Rectal smooth muscle tissue (tissue), 1 donor: ENCODE measurements around the gene CHRNA9.

Source experiments
- H3K27ac ChIP-seq: one replicate; pipeline ENCODE4 v1.7.0; 2013; ENCODE audit warnings: low read depth, low read length, inconsistent platforms
- H3K27me3 ChIP-seq: one replicate; pipeline ENCODE4 v1.7.0; 2013; ENCODE audit warnings: low read length; ENCODE audit not compliant: control insufficient read depth, insufficient read depth
- H3K36me3 ChIP-seq: one replicate; pipeline ENCODE4 v1.7.0; 2013; ENCODE audit warnings: low read length; ENCODE audit not compliant: control insufficient read depth, insufficient read depth
- H3K4me1 ChIP-seq: one replicate; pipeline ENCODE4 v1.7.0; 2013; ENCODE audit warnings: low read length; ENCODE audit not compliant: control insufficient read depth, insufficient read depth
- H3K4me3 ChIP-seq: one replicate; pipeline ENCODE4 v1.7.0; 2013; ENCODE audit warnings: low read length
- H3K9ac ChIP-seq: one replicate; pipeline ENCODE4 v1.7.0; 2013; ENCODE audit warnings: low read length

The CHRNA9 gene

GRCh38 chr4:40300371-40301162, 34.6 kb upstream of the CHRNA9 start:
- H3K4me3 ChIP-seq: no peak overlapping the region
- H3K4me1 ChIP-seq: no peaks in the 10 kb centered on the region
- H3K27me3 ChIP-seq: no peaks in the 10 kb centered on the region
- H3K27ac ChIP-seq: no peak overlapping the region
- no peaks in the 10 kb centered on the region for H3K36me3 ChIP-seq
- H3K9ac ChIP-seq: no peak overlapping the region

- no peak overlapping the region for H3K9ac ChIP-seq
- H3K4me3 ChIP-seq: no peak overlapping the region
- H3K36me3 ChIP-seq: no peaks in the 10 kb centered on the region
- H3K4me1 ChIP-seq: no peaks in the 10 kb centered on the region
- no peak overlapping the region for H3K27ac ChIP-seq
- no peaks in the 10 kb centered on the region for H3K27me3 ChIP-seq
Measured at GRCh38 chr4:40301603-40302002, 33.5 kb upstream of the CHRNA9 start.

GRCh38 chr4:40303751-40304150, 31.4 kb upstream of the CHRNA9 start:
- H3K4me3 ChIP-seq: no peak overlapping the region
- H3K4me1 ChIP-seq: no peaks in the 10 kb centered on the region
- H3K36me3 ChIP-seq: no peaks in the 10 kb centered on the region
- H3K27me3 ChIP-seq: no peaks in the 10 kb centered on the region
- H3K27ac ChIP-seq: no peak overlapping the region
- no peak overlapping the region for H3K9ac ChIP-seq

GRCh38 chr4:40305328-40306170, 29.6 kb upstream of the CHRNA9 start:
- H3K27ac ChIP-seq: no peak overlapping the region
- H3K9ac ChIP-seq: no peak overlapping the region
- H3K4me3 ChIP-seq: no peak overlapping the region
- no peaks in the 10 kb centered on the region for H3K27me3 ChIP-seq
- no peaks in the 10 kb centered on the region for H3K36me3 ChIP-seq
- no peaks in the 10 kb centered on the region for H3K4me1 ChIP-seq

GRCh38 chr4:40306226-40306625, 28.9 kb upstream of the CHRNA9 start:
- H3K4me3 ChIP-seq: no peak overlapping the region
- H3K27me3 ChIP-seq: no peaks in the 10 kb centered on the region
- no peak overlapping the region for H3K9ac ChIP-seq
- H3K36me3 ChIP-seq: no peaks in the 10 kb centered on the region
- H3K4me1 ChIP-seq: no peaks in the 10 kb centered on the region
- no peak overlapping the region for H3K27ac ChIP-seq

GRCh38 chr4:40306976-40307375, 28.2 kb upstream of the CHRNA9 start:
- Histone ChIP-seq H3K36me3 (no peaks in the 10 kb centered on the region), H3K27me3 (no peaks in the 10 kb centered on the region), H3K4me3 (no peak overlapping the region), H3K27ac (no peak overlapping the region), H3K4me1 (no peaks in the 10 kb centered on the region), H3K9ac (no peak overlapping the region)

- Histone ChIP-seq H3K36me3 (no peaks in the 10 kb centered on the region), H3K27ac (no peak overlapping the region), H3K27me3 (no peaks in the 10 kb centered on the region), H3K4me3 (no peak overlapping the region), H3K9ac (no peak overlapping the region), H3K4me1 (no peaks in the 10 kb centered on the region)
Measured at GRCh38 chr4:40307627-40308497, 27.3 kb upstream of the CHRNA9 start.

GRCh38 chr4:40308528-40309122, 26.5 kb upstream of the CHRNA9 start:
- Histone ChIP-seq H3K4me1 (no peaks in the 10 kb centered on the region), H3K27ac (no peak overlapping the region), H3K27me3 (no peaks in the 10 kb centered on the region), H3K9ac (no peak overlapping the region), H3K4me3 (no peak overlapping the region), H3K36me3 (no peaks in the 10 kb centered on the region)

- no peak overlapping the region for H3K4me3 ChIP-seq
- no peaks in the 10 kb centered on the region for H3K36me3 ChIP-seq
- no peaks in the 10 kb centered on the region for H3K27me3 ChIP-seq
- no peak overlapping the region for H3K27ac ChIP-seq
- no peak overlapping the region for H3K9ac ChIP-seq
- H3K4me1 ChIP-seq: no peaks in the 10 kb centered on the region
Measured at GRCh38 chr4:40309250-40309774, 25.8 kb upstream of the CHRNA9 start.

- no peaks in the 10 kb centered on the region for H3K4me1 ChIP-seq
Measured at GRCh38 chr4:40310225-40310624, 24.9 kb upstream of the CHRNA9 start.

GRCh38 chr4:40311811-40312346, 23.3 kb upstream of the CHRNA9 start:
- Histone ChIP-seq H3K4me1 (peaks cover 4% of the 10 kb centered on the region), H3K4me3 (no peak overlapping the region), H3K27ac (no peak overlapping the region), H3K36me3 (no peaks in the 10 kb centered on the region), H3K9ac (no peak overlapping the region), H3K27me3 (no peaks in the 10 kb centered on the region)

More at GRCh38 chr4:40310225-40310624, 24.9 kb upstream of the CHRNA9 start:
- H3K9ac ChIP-seq: no peak overlapping the region
- H3K36me3 ChIP-seq: no peaks in the 10 kb centered on the region
- H3K27ac ChIP-seq: no peak overlapping the region
- H3K4me3 ChIP-seq: no peak overlapping the region
- no peaks in the 10 kb centered on the region for H3K27me3 ChIP-seq
